Mesothelial cell of epicardium (in vitro differentiated cells): Measurements from ENCODE around the gene CCDC110. TPM values are rescaled to one million over a fixed set of nuclear protein-coding genes. Genes with fewer than 3 reads are reported as not detected.

Experiments used
- DNase-seq, 2 experiments: peaks; one replicate each; pipeline ENCODE4 v3.0.0; 2021; ENCODE audit warnings: low spot score in 2 of 2; ENCODE audit not compliant: unreplicated experiment in 2 of 2
- H3K27ac Mint-ChIP-seq: 2 replicates; pipeline ENCODE4 v1.8.0; 2021; ENCODE audit warnings: mixed read lengths
- H3K27me3 Mint-ChIP-seq: 2 replicates; pipeline ENCODE4 v1.8.0; 2021; ENCODE audit warnings: low read depth, mixed read lengths
- H3K36me3 Mint-ChIP-seq: 2 replicates; pipeline ENCODE4 v1.8.0; 2021; ENCODE audit warnings: mixed read lengths
- H3K4me1 Mint-ChIP-seq: 2 replicates; pipeline ENCODE4 v1.8.0; 2021; ENCODE audit warnings: mixed read lengths
- H3K4me3 Mint-ChIP-seq: 2 replicates; pipeline ENCODE4 v1.8.0; 2021; ENCODE audit warnings: mild to moderate bottlenecking, moderate library complexity, mixed read lengths
- H3K9me3 Mint-ChIP-seq: 2 replicates; pipeline ENCODE4 v1.8.0; 2021; ENCODE audit warnings: mixed read lengths
- CTCF ChIP-seq: fragments of 200-600 bp; sonication (generic); IDR thresholded peaks from one replicate; pipeline ENCODE4 v1.5.0; 2021; ENCODE audit warnings: antibody characterized with exemption; ENCODE audit not compliant: unreplicated experiment
- total RNA-seq: library from RNA; stranded (reverse); gene quantifications from 3 replicates; pipeline ENCODE4 v1.2.1, GENCODE V29; 2021

CCDC110 gene
- total RNA-seq, 1 donor from 2014 or later, result 2.0 TPM

- peak overlapping the region; percentile 85 for H3K4me3 Mint-ChIP-seq
Measured at GRCh38 chr4:185472103-185472542, 590 bp upstream of the CCDC110 start.

GRCh38 chr4:185470501-185471195, 885 bp downstream of the CCDC110 start:
- peaks cover 46% of the 10 kb centered on the region for H3K27me3 Mint-ChIP-seq
- no peaks in the 10 kb centered on the region for H3K9me3 Mint-ChIP-seq
- no peaks in the 10 kb centered on the region for H3K36me3 Mint-ChIP-seq
- TF ChIP-seq CTCF, result no peak
- DNase-seq, result peak in 1 of 2 experiments; percentile 53
- H3K4me1 Mint-ChIP-seq, result peaks cover 2% of the 10 kb centered on the region
- peak overlapping the region; percentile 76 for H3K4me3 Mint-ChIP-seq
- no peak overlapping the region for H3K27ac Mint-ChIP-seq

More at GRCh38 chr4:185472103-185472542, 590 bp upstream of the CCDC110 start:
- Mint-ChIP-seq H3K4me1 (peaks cover 2% of the 10 kb centered on the region), H3K36me3 (no peaks in the 10 kb centered on the region), H3K27me3 (peaks cover 39% of the 10 kb centered on the region), H3K27ac (peak overlapping the region; percentile 45), H3K9me3 (no peaks in the 10 kb centered on the region)
- no peak for TF ChIP-seq CTCF
- DNase-seq, result no peak

- Mint-ChIP-seq H3K27me3 (peaks cover 50% of the 10 kb centered on the region), H3K36me3 (no peaks in the 10 kb centered on the region), H3K9me3 (no peaks in the 10 kb centered on the region), H3K4me3 (no peak overlapping the region), H3K4me1 (peaks cover 9% of the 10 kb centered on the region), H3K27ac (no peak overlapping the region)
- DNase-seq, result no peak
- TF ChIP-seq CTCF, result no peak
Measured at GRCh38 chr4:185469580-185470154, 1.9 kb downstream of the CCDC110 start.

- no peak overlapping the region for H3K27ac Mint-ChIP-seq
- peaks cover 50% of the 10 kb centered on the region for H3K27me3 Mint-ChIP-seq
- peaks cover 13% of the 10 kb centered on the region for H3K4me1 Mint-ChIP-seq
- TF ChIP-seq CTCF, result no peak
- H3K9me3 Mint-ChIP-seq, result no peaks in the 10 kb centered on the region
- no peak for DNase-seq
- no peak overlapping the region for H3K4me3 Mint-ChIP-seq
- no peaks in the 10 kb centered on the region for H3K36me3 Mint-ChIP-seq
Measured at GRCh38 chr4:185468999-185469398, 2.5 kb downstream of the CCDC110 start.

GRCh38 chr4:185467991-185468390, 3.5 kb downstream of the CCDC110 start:
- Mint-ChIP-seq H3K4me3 (no peak overlapping the region), H3K27me3 (peaks cover 45% of the 10 kb centered on the region), H3K4me1 (peaks cover 17% of the 10 kb centered on the region), H3K36me3 (no peaks in the 10 kb centered on the region), H3K27ac (no peak overlapping the region), H3K9me3 (no peaks in the 10 kb centered on the region)
- DNase-seq, result no peak
- TF ChIP-seq CTCF, result no peak
